ENCODE measurements around the gene EXOC3L1.

Gene EXOC3L1

DNA sequence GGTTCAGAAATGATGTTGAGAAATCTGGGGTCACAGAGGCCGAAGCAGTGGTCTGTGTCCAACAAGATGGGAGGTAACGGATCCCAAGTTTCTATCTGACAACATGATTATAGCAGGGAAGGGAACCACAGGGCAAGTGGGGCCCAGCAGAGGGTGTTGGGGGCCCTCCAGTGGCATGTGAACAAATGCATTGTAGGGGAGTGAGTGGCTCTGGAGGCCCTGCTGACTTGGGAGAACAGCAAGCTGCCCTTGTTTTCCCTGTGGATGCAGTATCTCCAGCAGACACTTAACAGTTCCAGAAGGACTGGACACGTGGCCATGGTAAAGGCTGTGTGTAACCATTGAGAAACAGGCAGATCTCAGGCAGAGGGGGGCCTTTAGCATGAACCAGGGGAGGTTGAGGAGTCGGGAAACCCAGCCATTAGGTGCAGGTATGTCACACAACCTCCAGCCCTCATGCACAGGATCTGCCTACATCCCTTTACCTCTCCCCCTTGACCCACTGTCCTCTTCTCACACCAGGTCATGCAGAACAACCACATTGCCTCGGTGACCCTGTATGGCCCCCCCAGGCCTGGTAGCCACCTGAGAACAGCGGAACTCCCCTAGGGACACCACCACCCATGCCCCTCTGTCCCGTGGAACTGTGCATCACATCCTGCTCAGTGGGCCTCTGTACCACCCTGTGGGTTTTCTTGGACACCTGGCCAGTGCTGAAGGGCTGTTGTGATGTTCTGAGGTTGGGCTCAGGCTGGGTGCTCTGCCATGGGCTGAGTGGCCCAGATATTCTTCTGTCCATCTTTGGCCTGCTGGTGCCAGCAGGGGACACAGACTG, 43.2 kb downstream of the EXOC3L1 start:
- no peak for DNase-seq (ENCODE audit: low spot score)

DNA sequence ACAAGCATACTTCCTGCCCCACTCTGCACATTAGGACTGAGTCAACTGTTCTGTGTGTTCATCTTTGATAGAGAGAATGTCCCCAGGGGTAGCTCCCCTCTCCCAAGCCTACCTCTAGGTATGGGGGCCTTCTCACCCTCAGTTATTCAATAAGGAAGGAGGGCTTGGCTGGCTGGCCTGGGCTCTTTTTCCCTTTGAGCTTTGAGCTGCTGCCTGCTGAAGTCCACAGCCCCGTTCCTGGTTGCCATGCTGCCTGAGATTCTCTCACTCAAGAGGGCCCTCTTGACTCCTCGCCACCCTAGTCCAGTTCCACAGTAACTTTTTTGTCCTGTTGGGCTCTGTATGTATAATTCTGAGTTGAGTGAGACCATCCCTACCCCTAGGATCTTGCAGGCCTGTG, 44.2 kb downstream of the EXOC3L1 start:
- no peak for DNase-seq (ENCODE audit: low spot score)

DNA sequence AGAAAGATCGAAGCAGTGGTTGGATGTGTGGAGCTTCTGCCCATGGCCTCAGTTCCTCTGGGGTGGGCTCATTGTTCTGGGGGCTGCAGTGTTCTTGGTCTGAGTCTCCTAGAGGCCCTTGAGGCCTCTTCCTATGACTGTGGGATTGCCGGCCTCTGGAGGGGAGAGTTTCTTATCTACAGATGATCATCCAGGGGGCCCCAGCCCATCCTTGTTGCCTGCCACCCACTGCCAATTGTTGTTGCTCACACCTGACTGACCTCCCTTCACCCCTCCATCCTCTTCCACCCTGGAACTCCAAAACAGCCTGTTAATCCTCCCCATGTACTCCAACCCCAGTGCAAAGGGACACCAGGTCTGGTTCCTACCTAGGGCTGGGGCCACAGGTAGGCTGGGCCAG, 45.0 kb downstream of the EXOC3L1 start:
- DNase-seq (ENCODE audit: low spot score), result no peak

DNA sequence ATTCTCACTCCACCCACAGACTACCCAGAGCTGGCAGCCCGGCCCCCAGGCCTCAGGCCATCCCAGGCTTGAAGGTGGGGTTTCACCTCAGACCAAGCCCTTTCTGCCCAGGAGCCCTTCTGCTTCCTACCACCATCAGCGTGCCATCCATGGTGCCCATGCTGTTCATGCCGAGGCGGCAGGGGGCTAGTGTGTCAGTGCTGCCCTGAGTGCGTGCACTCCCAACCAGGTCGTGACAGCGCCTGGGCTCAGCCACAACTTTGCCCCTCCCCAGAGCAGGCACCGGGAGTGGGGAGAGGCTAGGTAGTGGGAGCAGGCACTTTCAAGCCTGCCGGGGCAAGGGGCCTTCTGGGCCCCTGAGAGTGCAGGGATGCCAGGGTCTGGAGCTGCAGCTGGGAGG, 47.6 kb downstream of the EXOC3L1 start:
- DNase-seq (ENCODE audit: low spot score), result no peak

DNA sequence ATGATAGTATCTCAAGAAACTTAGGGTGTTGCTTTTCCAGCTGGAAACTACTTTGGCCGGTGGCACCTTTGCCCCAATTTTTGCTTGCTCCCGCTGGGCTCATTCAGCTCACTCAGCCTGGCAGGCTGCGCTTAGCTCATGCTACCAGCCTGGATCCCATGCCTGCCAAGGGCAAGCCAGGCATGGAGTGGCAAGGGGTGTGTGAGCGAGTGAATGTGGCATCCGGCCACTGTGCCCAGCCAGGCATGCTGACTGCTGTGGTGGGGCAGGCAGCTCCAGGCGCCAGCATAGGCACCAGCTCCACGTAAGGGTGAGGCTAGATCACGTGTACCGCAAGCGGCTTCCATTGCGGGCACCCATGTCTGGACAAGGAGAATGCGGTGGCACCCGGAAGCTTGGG, 48.5 kb downstream of the EXOC3L1 start:
- no peak for DNase-seq (ENCODE audit: low spot score)

DNA sequence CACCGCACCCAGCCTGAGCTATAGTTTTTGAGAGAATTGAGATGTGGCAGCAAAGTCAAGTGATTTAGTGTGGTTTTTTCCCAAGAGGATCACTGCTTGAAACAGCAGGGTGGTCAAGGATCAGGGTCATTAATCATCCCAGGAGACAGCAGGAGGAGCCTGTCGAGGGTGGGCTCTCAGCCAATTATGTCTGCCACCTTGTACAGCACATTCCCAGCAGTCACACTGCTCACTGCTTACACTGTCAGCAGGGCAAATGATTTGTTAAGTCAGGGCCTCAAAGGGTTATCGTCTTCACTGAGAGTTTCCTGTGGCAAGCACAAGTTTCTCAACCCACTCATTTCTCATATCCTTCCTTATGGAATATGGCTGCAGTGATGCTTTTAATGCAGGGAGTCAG, 52.3 kb downstream of the EXOC3L1 start:
- no peak for DNase-seq (ENCODE audit: low spot score)
